Body of pancreas (tissue), 4 donors: ENCODE results near the gene PDE3A. TPM values are rescaled to one million over a fixed set of nuclear protein-coding genes. Genes with fewer than 3 reads are reported as not detected.

Experiments
- ATAC-seq: fragments of 150-250 bp; one replicate; pipeline ENCODE4 v1.9.1; 2016
- DNase-seq, 4 donors: peaks; one replicate each; pipeline ENCODE4 v3.0.0-alpha.2; 2019
- H3K27ac ChIP-seq, 4 donors: fragments of 200-600 bp; sonication (generic); 1 replicate in 3 of 4; 2 replicates in 1 of 4; pipeline versions ENCODE4 v1.5.1 to v1.6.1; 2016 to 2019; ENCODE audit warnings: mild to moderate bottlenecking in 1 of 4, mixed read lengths in 1 of 4, moderate library complexity in 1 of 4
- H3K27me3 ChIP-seq, 2 donors: fragments of 200-600 bp; sonication (generic); one replicate each; pipeline ENCODE4 v1.6.0; 2016; ENCODE audit warnings: mild to moderate bottlenecking in 1 of 2
- H3K36me3 ChIP-seq, 2 donors: fragments of 200-600 bp; sonication (generic); replicated peaks in 1 of 2; 2 replicates each; pipeline ENCODE4 v1.5.1; 2016; ENCODE audit warnings: low read depth in 2 of 2; ENCODE audit not compliant: insufficient read depth in 1 of 2
- H3K4me1 ChIP-seq: fragments of 200-600 bp; sonication (generic); one replicate; pipeline ENCODE4 v1.6.0; 2016
- H3K4me3 ChIP-seq, 2 donors: fragments of 200-600 bp; sonication (generic); 1 replicate in 1 of 2; 2 replicates in 1 of 2; pipeline ENCODE4 v1.5.1; 2016 to 2019
- H3K9me3 ChIP-seq, 3 donors: fragments of 200-600 bp; sonication (generic); 1 replicate in 2 of 3; 2 replicates in 1 of 3; pipeline ENCODE4 v1.5.1; 2016
- POLR2A ChIP-seq, 3 donors: fragments of 450-650 bp; IDR thresholded peaks; one replicate each; pipeline ENCODE4 v1.6.1; 2016; ENCODE audit warnings: antibody characterized with exemption in 3 of 3, mild to moderate bottlenecking in 2 of 3
- WGBS, 2 donors: methylation state at CpG; one replicate each; pipeline ENCODE4 v1.1.5; 2017; 5-methylcytosine and 5-hydroxymethylcytosine counted together
- intact Hi-C: fragments of 100-400 bp; cut with DNase I; formaldehyde crosslinking; loops from one replicate; pipeline ENCODE4 v1.15.1; 2023
- total RNA-seq, 2 donors: library from RNA; depleted of rRNA; stranded (reverse); fragments of >200 nt; gene quantifications; one replicate each; pipeline ENCODE4 v1.1.0, GENCODE V29; 2016
- TF ChIP-seq, protein P1 (sequence below), 7 experiments: fragments of 450-650 bp in 4 of 7; fragments of 200-600 bp in 3 of 7; sonication (generic) in 3 of 7; IDR thresholded peaks; one replicate each; pipeline ENCODE4 v1.5.1; 2016 to 2019; ENCODE audit warnings: antibody characterized with exemption in 7 of 7

PDE3A gene
- total RNA-seq, 2 donors from 2014 or later, result 20.5 to 28.3 TPM

DNA sequence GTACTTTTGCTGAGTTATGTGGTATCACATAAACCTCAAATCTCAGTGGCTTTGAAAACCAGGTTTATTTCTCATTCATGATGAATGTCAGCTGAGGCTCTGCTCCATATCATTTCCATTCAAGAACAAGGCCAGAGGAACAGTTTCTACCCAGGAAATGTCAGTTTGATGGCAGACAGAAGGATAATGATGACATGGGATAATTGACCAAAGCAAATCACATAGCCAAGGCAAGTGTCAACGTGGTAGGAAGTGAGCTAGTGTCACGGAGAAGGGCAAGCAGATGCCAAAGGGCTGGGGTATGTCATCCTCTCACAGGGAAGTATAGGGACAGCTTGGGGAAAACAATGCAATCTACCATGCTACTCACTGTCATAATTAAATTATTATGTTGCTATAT, 12.3 kb upstream of the PDE3A start:
- Histone ChIP-seq H3K36me3 (no peaks in the 10 kb centered on the region), H3K4me1 (no peaks in the 10 kb centered on the region), H3K4me3 (no peak overlapping the region), H3K27ac (no peak overlapping the region), H3K27me3 (no peaks in the 10 kb centered on the region), H3K9me3 (no peaks in the 10 kb centered on the region)
- DNase-seq (no peak), ATAC-seq (no peak)
- intact Hi-C loops, result no loop called here
- WGBS, 2 donors, result 57 to 71% methylated on average over 2 of the region's 2 CpGs
- TF ChIP-seq, protein P1, sequence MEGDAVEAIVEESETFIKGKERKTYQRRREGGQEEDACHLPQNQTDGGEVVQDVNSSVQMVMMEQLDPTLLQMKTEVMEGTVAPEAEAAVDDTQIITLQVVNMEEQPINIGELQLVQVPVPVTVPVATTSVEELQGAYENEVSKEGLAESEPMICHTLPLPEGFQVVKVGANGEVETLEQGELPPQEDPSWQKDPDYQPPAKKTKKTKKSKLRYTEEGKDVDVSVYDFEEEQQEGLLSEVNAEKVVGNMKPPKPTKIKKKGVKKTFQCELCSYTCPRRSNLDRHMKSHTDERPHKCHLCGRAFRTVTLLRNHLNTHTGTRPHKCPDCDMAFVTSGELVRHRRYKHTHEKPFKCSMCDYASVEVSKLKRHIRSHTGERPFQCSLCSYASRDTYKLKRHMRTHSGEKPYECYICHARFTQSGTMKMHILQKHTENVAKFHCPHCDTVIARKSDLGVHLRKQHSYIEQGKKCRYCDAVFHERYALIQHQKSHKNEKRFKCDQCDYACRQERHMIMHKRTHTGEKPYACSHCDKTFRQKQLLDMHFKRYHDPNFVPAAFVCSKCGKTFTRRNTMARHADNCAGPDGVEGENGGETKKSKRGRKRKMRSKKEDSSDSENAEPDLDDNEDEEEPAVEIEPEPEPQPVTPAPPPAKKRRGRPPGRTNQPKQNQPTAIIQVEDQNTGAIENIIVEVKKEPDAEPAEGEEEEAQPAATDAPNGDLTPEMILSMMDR (IDR thresholded peaks at IDR 0.05), result no peak
- TF ChIP-seq POLR2A (IDR thresholded peaks at IDR 0.05), result no peak

DNA sequence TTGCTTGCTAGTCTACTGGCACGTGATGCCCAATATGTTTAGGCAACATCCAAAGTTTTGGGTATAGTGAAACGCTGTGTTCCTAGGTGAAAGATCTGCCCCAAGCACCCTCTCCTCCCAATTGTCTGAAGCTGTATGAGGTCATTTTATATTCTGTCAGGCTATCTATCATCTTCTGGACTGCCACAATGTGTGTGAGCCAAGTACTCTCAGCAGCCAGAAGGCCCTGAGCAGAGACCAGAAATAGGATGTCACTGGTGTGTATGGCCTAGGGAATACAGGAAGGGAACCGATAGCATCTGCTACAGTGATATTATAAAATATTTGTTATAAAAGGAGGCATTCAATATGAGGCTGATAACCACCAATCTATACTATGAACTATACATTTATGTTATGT, 7.9 kb upstream of the PDE3A start:
- ATAC-seq (no peak), DNase-seq (no peak)
- Histone ChIP-seq H3K4me3 (no peak overlapping the region), H3K4me1 (no peaks in the 10 kb centered on the region), H3K36me3 (no peaks in the 10 kb centered on the region), H3K9me3 (no peaks in the 10 kb centered on the region), H3K27me3 (no peaks in the 10 kb centered on the region), H3K27ac (no peak overlapping the region)
- intact Hi-C loops, result no loop called here
- WGBS, 2 donors, result 85 to 92% methylated on average over 3 of the region's 3 CpGs
- TF ChIP-seq POLR2A (IDR thresholded peaks at IDR 0.05), result no peak
- TF ChIP-seq, protein P1 (IDR thresholded peaks at IDR 0.05), result no peak

DNA sequence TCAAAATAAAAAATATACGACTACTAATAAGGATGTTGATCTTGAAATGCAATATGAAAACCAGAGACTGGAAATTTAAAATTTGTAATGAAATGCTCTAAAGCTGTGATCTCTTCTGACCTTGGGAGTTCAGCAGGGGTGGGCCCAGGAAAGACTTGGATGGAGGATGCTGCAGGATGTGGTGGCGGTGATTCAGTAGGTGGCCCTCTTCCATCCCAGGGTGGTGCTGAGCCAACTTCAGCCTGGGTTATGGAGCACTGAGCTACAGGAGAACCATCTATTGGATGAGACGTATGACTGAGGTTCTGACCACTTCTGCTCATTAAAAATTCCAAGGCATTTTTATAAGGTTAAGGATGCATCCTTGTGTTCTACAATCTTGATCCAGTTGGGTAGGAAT, 6.9 kb upstream of the PDE3A start:
- no peak overlapping the region for H3K4me3 ChIP-seq
- DNase-seq (no peak), ATAC-seq (no peak)
- no peaks in the 10 kb centered on the region for H3K9me3 ChIP-seq
- TF ChIP-seq, protein P1 (IDR thresholded peaks at IDR 0.05), result no peak
- no peak for TF ChIP-seq POLR2A (IDR thresholded peaks at IDR 0.05)
- H3K27ac ChIP-seq, result no peak overlapping the region
- H3K4me1 ChIP-seq, result no peaks in the 10 kb centered on the region
- intact Hi-C loops, result no loop called here
- 78 to 82% methylated on average over 3 of the region's 3 CpGs for WGBS, 2 donors
- H3K27me3 ChIP-seq, result no peaks in the 10 kb centered on the region
- no peaks in the 10 kb centered on the region for H3K36me3 ChIP-seq

DNA sequence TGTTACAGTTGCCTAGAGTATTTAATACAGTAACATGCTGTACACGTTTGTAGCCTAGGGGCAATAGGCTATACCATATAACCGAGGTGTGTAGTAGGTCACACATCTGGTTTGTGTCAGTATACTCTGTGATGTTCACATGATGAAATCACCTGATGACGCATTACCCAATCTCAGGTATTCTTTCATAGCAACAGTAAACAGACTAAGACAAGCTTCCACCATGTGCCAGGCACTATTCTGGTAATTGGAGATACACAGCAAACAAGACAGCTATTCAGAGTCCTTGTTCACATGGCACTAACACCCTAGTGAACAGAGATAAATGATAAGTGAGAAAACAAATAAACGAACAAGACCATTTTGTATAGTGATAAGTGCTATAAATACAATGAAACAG, 3.8 kb upstream of the PDE3A start:
- no peak for TF ChIP-seq POLR2A (IDR thresholded peaks at IDR 0.05)
- TF ChIP-seq, protein P1 (IDR thresholded peaks at IDR 0.05), result no peak
- Histone ChIP-seq H3K27me3 (no peaks in the 10 kb centered on the region), H3K27ac (peak overlapping the region in 1 of 4 donors; percentile 84), H3K4me3 (no peak overlapping the region), H3K4me1 (peaks cover 15% of the 10 kb centered on the region), H3K9me3 (no peaks in the 10 kb centered on the region), H3K36me3 (no peaks in the 10 kb centered on the region)
- DNase-seq, result no peak
- 45 to 47% methylated on average over 4 of the region's 4 CpGs for WGBS, 2 donors
- no peak for ATAC-seq
- intact Hi-C loops, result no loop called here

DNA sequence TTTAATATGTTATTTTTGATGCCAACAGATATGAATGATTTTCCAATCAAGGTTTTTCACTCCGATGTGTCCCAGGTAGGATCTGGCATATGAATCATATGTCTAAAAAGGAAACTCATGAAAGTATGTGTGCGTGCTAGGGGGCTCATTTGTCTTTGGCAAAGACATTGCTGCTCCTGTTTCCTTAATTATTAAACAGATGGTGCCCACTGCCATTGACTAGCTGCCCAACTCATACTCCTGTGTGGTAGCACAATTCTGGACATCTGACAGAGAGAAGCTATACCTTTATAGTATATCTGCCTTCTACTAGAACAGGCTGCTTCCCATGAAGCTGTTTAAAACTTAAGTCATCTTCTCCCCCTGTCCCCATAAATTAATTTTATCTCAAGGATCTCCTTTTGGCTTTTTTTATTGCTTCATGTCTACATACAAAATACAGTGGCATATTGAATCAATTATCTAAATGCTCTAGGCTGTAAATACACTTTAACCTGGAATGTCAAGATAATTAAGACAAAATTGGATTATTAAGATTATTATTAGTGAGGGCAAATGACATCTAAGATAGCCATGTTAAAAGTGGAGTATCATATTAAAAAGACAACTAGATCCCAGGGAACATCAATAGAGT, 1.4 kb upstream of the PDE3A start:
- H3K36me3 ChIP-seq, result no peaks in the 10 kb centered on the region
- DNase-seq (no peak), ATAC-seq (no peak)
- no peak overlapping the region for H3K4me3 ChIP-seq
- intact Hi-C loops, result no loop called here
- H3K27ac ChIP-seq, result peak overlapping the region in 3 of 4 donors; percentile 0 to 84 (median 79)
- 43 to 59% methylated on average over 2 of the region's 2 CpGs for WGBS, 2 donors
- H3K27me3 ChIP-seq, result no peaks in the 10 kb centered on the region
- TF ChIP-seq, protein P1 (IDR thresholded peaks at IDR 0.05), result no peak
- TF ChIP-seq POLR2A (IDR thresholded peaks at IDR 0.05), result no peak
- no peaks in the 10 kb centered on the region for H3K9me3 ChIP-seq
- peaks cover 22% of the 10 kb centered on the region for H3K4me1 ChIP-seq
